Thyroid gland (tissue), 4 donors: ENCODE measurements around the gene COL13A1. TPM values are rescaled to one million over a fixed set of nuclear protein-coding genes. Genes with fewer than 3 reads are reported as not detected.

Source experiments
- DNase-seq, 2 donors: peaks; one replicate each; pipeline ENCODE4 v3.0.0-alpha.2; 2019
- H3K27ac ChIP-seq, 3 donors: fragments of 200-600 bp; sonication (generic); 1 replicate in 2 of 3; 2 replicates in 1 of 3; pipeline ENCODE4 v1.5.1; 2016 to 2019; ENCODE audit warnings: mild to moderate bottlenecking in 1 of 3, moderate library complexity in 1 of 3
- H3K27me3 ChIP-seq: fragments of 200-600 bp; sonication (generic); one replicate; pipeline ENCODE4 v1.5.1; 2019
- H3K36me3 ChIP-seq, 2 donors: fragments of 200-600 bp; sonication (generic); one replicate each; pipeline ENCODE4 v1.5.1; 2016 to 2019
- H3K4me1 ChIP-seq, 2 donors: fragments of 200-600 bp; sonication (generic); one replicate each; pipeline ENCODE4 v1.5.1; 2017 to 2019
- H3K4me3 ChIP-seq, 3 donors: fragments of 200-600 bp; sonication (generic); replicated peaks in 1 of 3; 1 replicate in 2 of 3; 2 replicates in 1 of 3; pipeline ENCODE4 v1.5.1; 2016; ENCODE audit warnings: mild to moderate bottlenecking in 1 of 3
- H3K9me3 ChIP-seq: fragments of 200-600 bp; sonication (generic); one replicate; pipeline ENCODE4 v1.5.1; 2017
- POLR2A ChIP-seq, 2 donors: fragments of 450-650 bp; IDR thresholded peaks; one replicate each; pipeline ENCODE4 v1.6.1; 2017; ENCODE audit warnings: antibody characterized with exemption in 2 of 2, mild to moderate bottlenecking in 2 of 2, moderate library complexity in 1 of 2
- WGBS, 2 donors: methylation state at CpG; one replicate each; pipeline ENCODE4 v1.1.5; 2017; 5-methylcytosine and 5-hydroxymethylcytosine counted together
- intact Hi-C: fragments of 100-400 bp; cut with DNase I; formaldehyde crosslinking; loops from one replicate; pipeline ENCODE4 v1.15.1; 2023
- total RNA-seq, 4 donors: library from RNA; depleted of rRNA; stranded (reverse); fragments of >200 nt; gene quantifications; one replicate each; pipeline ENCODE4 v1.2.3, GENCODE V29; 2016
- TF ChIP-seq, protein P1 (sequence below), 6 experiments: fragments of 200-600 bp in 3 of 6; fragments of 450-650 bp in 3 of 6; sonication (generic) in 3 of 6; IDR thresholded peaks; one replicate each; pipeline ENCODE4 v1.5.1; 2016 to 2019; ENCODE audit warnings: antibody characterized with exemption in 6 of 6, mild to moderate bottlenecking in 2 of 6, inconsistent platforms in 1 of 6, moderate library complexity in 1 of 6

Gene COL13A1
- total RNA-seq, 4 donors from 2014 or later, result 0.22 to 2.4 (median 0.41) TPM

DNA sequence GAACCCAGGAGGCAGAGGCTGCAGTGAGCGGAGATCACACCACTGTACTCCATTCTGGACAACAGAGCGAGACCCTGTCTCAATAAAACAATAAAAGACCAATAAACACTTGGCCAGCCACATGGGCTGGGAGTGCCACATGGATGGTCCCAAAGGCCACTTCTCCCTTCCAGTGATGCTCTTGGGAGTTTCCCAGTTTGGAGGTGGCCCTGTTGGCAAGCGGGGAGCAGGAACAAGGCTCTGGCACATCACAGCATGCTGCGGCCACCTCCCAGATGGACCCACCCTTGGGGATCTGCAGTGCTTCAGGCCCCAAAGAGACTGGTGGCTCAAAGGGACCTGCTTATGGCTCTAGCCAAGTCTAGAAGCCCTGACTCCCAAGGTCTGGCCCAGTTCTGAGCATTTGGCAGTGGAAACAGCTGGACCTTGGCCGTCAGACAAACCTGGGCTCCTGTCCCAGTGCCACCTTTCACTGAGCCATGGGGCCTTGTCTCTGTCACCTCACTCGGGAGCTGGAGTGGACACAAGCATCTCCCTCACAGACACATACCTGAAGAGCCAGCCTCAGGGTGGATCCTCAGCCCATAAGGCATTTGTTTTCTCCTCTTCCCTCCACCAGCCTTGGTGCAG lies 91.7 kb downstream of the COL13A1 start:
- H3K36me3 ChIP-seq, result no peaks in the 10 kb centered on the region
- intact Hi-C loops, result no loop called here
- no peaks in the 10 kb centered on the region for H3K9me3 ChIP-seq
- peaks cover 9 to 39% of the 10 kb centered on the region in 2 donors for H3K4me1 ChIP-seq
- no peak overlapping the region for H3K27ac ChIP-seq
- WGBS, 2 donors, result 72 to 88% methylated on average over 4 to 5 of the region's 6 CpGs
- no peaks in the 10 kb centered on the region for H3K27me3 ChIP-seq
- DNase-seq, result no peak
- H3K4me3 ChIP-seq, result no peak overlapping the region
- TF ChIP-seq POLR2A (IDR thresholded peaks at IDR 0.05), result no peak
- TF ChIP-seq, protein P1, sequence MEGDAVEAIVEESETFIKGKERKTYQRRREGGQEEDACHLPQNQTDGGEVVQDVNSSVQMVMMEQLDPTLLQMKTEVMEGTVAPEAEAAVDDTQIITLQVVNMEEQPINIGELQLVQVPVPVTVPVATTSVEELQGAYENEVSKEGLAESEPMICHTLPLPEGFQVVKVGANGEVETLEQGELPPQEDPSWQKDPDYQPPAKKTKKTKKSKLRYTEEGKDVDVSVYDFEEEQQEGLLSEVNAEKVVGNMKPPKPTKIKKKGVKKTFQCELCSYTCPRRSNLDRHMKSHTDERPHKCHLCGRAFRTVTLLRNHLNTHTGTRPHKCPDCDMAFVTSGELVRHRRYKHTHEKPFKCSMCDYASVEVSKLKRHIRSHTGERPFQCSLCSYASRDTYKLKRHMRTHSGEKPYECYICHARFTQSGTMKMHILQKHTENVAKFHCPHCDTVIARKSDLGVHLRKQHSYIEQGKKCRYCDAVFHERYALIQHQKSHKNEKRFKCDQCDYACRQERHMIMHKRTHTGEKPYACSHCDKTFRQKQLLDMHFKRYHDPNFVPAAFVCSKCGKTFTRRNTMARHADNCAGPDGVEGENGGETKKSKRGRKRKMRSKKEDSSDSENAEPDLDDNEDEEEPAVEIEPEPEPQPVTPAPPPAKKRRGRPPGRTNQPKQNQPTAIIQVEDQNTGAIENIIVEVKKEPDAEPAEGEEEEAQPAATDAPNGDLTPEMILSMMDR (IDR thresholded peaks at IDR 0.05), result no peak

GRCh38 chr10:69894156-69894555 lies 92.5 kb downstream of the COL13A1 start:
- 79 to 90% methylated on average over 1 of the region's 1 CpG for WGBS, 2 donors
- TF ChIP-seq POLR2A (IDR thresholded peaks at IDR 0.05), result no peak
- TF ChIP-seq, protein P1 (IDR thresholded peaks at IDR 0.05), result no peak
- intact Hi-C loops, result no loop called here

DNA sequence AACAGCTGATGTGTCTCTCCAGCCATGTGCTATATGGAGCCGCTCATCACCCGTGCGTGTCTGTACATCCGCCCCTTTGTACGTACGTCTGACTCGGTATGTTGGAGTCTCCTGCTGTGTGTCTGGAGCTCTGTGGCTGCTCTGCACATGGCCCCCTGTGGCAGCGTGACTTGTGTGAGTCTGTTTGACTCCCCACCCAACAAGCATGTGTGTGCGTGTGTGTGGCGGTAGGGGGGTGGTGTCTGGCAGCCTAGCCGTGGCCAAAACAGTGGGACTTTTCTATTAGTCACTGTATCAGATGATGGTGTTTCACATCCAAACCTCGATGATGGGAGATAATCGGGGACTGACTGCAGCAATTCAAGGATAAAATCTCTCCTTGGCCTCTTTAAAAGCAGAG lies 94.1 kb downstream of the COL13A1 start:
- peaks cover 27 to 55% of the 10 kb centered on the region in 2 donors for H3K4me1 ChIP-seq
- no peak overlapping the region for H3K27ac ChIP-seq
- H3K4me3 ChIP-seq, result no peak overlapping the region
- WGBS, 2 donors, result 83 to 92% methylated on average over 13 of the region's 13 CpGs
- H3K9me3 ChIP-seq, result no peaks in the 10 kb centered on the region
- TF ChIP-seq, protein P1 (IDR thresholded peaks at IDR 0.05), result no peak
- no peak for TF ChIP-seq POLR2A (IDR thresholded peaks at IDR 0.05)
- DNase-seq, result no peak
- intact Hi-C loops, result no loop called here
- H3K36me3 ChIP-seq, result no peaks in the 10 kb centered on the region
- no peaks in the 10 kb centered on the region for H3K27me3 ChIP-seq

More at GRCh38 chr10:69894156-69894555, 92.5 kb downstream of the COL13A1 start:
- H3K27me3 ChIP-seq, result no peaks in the 10 kb centered on the region
- H3K4me1 ChIP-seq, result peaks cover 17 to 47% of the 10 kb centered on the region in 2 donors
- DNase-seq, result no peak
- no peak overlapping the region for H3K27ac ChIP-seq
- no peaks in the 10 kb centered on the region for H3K36me3 ChIP-seq
- no peaks in the 10 kb centered on the region for H3K9me3 ChIP-seq
- H3K4me3 ChIP-seq, result no peak overlapping the region

- H3K4me1 ChIP-seq, result peaks cover 34 to 62% of the 10 kb centered on the region in 2 donors
- H3K27me3 ChIP-seq, result no peaks in the 10 kb centered on the region
- 77 to 80% methylated on average over 11 to 12 of the region's 12 CpGs for WGBS, 2 donors
- intact Hi-C loops, result no loop called here
- no peak overlapping the region for H3K27ac ChIP-seq
- no peaks in the 10 kb centered on the region for H3K36me3 ChIP-seq
- TF ChIP-seq, protein P1 (IDR thresholded peaks at IDR 0.05), result no peak
- TF ChIP-seq POLR2A (IDR thresholded peaks at IDR 0.05), result no peak
- DNase-seq, result no peak
- H3K9me3 ChIP-seq, result no peaks in the 10 kb centered on the region
- H3K4me3 ChIP-seq, result no peak overlapping the region
These were observed 95.0 kb downstream of the COL13A1 start for GRCh38 chr10:69896606-69897231.

DNA sequence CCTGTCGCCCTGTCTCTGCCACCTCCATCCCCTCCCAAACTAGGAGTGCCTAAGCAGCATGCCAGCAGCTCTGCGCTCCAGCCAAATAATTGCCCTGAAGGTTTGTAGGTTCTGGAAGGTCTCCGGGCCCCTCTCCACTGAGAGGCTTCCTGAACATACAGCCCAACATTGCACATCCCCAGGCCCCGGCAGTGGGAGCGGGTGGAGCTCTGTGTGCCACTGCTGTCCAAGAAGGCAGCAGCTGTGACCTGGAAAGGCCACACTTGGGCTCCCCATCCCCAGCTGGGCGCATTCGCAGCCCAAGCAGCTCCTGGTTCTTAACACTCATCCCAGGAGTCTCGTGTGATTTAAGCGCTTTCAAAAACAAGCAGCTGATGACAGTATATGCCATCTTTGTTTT lies 95.7 kb downstream of the COL13A1 start:
- H3K36me3 ChIP-seq, result no peaks in the 10 kb centered on the region
- intact Hi-C loops, result no loop called here
- H3K27me3 ChIP-seq, result no peaks in the 10 kb centered on the region
- no peaks in the 10 kb centered on the region for H3K9me3 ChIP-seq
- H3K4me3 ChIP-seq, result no peak overlapping the region
- H3K4me1 ChIP-seq, result peaks cover 41 to 69% of the 10 kb centered on the region in 2 donors
- peak in 1 of 2 donors; percentile 37 for DNase-seq
- 86% methylated on average over 8 of the region's 9 CpGs for WGBS, 2 donors
- TF ChIP-seq, protein P1 (IDR thresholded peaks at IDR 0.05), result no peak
- TF ChIP-seq POLR2A (IDR thresholded peaks at IDR 0.05), result no peak
- H3K27ac ChIP-seq, result no peak overlapping the region
